ENCODE measurements around the gene KRT75.
"Not testable (repeated sequence)": the region's sequence is repeated elsewhere in the genome, so short reads cannot be mapped to it uniquely, and the experiment has no call there.

KRT75 gene

GRCh38 chr12:52411815-52412214 lies 22.4 kb downstream of the KRT75 start:
- POLR2A ChIA-PET, result interaction anchor here (0.5 kb wide), 1 partner anchor 455 kb away, joined by 5 read pairs; no protein-coding TSS in a partner anchor
- H3K36me3 ChIP-seq (ENCODE audit: control insufficient read depth in 2 of 2, insufficient read depth in 1 of 2, low read length in 2 of 2), result no peaks in the 10 kb centered on the region
- no peak for TF ChIP-seq SP2 (tag by site-specific recombination; IDR thresholded peaks at IDR 0.05)
- TF ChIP-seq ZNF776 (tag by site-specific recombination; IDR thresholded peaks at IDR 0.05; ENCODE audit: borderline replicate concordance), result no peak
- no peak for TF ChIP-seq EGR2 (tag by site-specific recombination; IDR thresholded peaks at IDR 0.05; ENCODE audit: low read depth)
- TF ChIP-seq ZSCAN30 (tag by site-specific recombination; IDR thresholded peaks at IDR 0.05), result no peak
- no peak for TF ChIP-seq ZNF658 (tag by site-specific recombination; IDR thresholded peaks at IDR 0.05)
- no peak for TF ChIP-seq ZNF664 (tag by site-specific recombination; IDR thresholded peaks at IDR 0.05)
- no peak for TF ChIP-seq ZNF354C (tag by site-specific recombination; IDR thresholded peaks at IDR 0.05; ENCODE audit: borderline replicate concordance, low read depth)
- no peak for TF ChIP-seq ZNF670 (tag by site-specific recombination; IDR thresholded peaks at IDR 0.05; ENCODE audit: low read depth)
- peak; percentile 66 for TF ChIP-seq KLF1 (tag by site-specific recombination; IDR thresholded peaks at IDR 0.05)
- no peak for TF ChIP-seq ZBTB8A (tag by site-specific recombination; IDR thresholded peaks at IDR 0.05)
- peak; percentile 62; the same call in 1 of the 2 replicates for TF ChIP-seq KLF17 (tag by site-specific recombination; IDR thresholded peaks at IDR 0.05)
- H3K27ac ChIP-seq (ENCODE audit: extremely low read depth, low read depth, low read length), result no peak overlapping the region
- H3K4me3 ChIP-seq (ENCODE audit: low read depth, low read length), result no peak overlapping the region
- CTCF ChIA-PET, result interaction anchor here (1.3 to 2.3 kb wide), 3 partner anchors 13 to 31 kb away, joined by 4 to 7 read pairs (median 7); no protein-coding TSS in a partner anchor
- no peaks in the 10 kb centered on the region for H3K4me1 ChIP-seq (ENCODE audit: control insufficient read depth, insufficient read depth, low read length)
- no peaks in the 10 kb centered on the region for H3K9me3 ChIP-seq (ENCODE audit: control insufficient read depth, insufficient read depth, low read depth, low read length)

- CTCF ChIA-PET; H3K36me3 ChIP-seq (ENCODE audit: control insufficient read depth in 2 of 2, insufficient read depth in 1 of 2, low read length in 2 of 2); H3K4me3 ChIP-seq (ENCODE audit: low read depth, low read length); H3K4me1 ChIP-seq (ENCODE audit: control insufficient read depth, insufficient read depth, low read length); H3K9me3 ChIP-seq (ENCODE audit: control insufficient read depth, insufficient read depth, low read depth, low read length); H3K27ac ChIP-seq (ENCODE audit: extremely low read depth, low read depth, low read length); POLR2A ChIA-PET: not testable (repeated sequence)
- peak; percentile 45 for TF ChIP-seq ZFHX2 (tag by site-specific recombination; conservative IDR thresholded peaks at IDR 0.05)
Observed at GRCh38 chr12:52410589-52411248, 23.5 kb downstream of the KRT75 start.

GRCh38 chr12:52407918-52408317 lies 26.3 kb downstream of the KRT75 start:
- H3K4me3 ChIP-seq (ENCODE audit: low read depth, low read length), result no peak overlapping the region
- ChIA-PET CTCF (interaction anchor here (0.5 to 1.0 kb wide), 5 partner anchors 45 to 580 kb away, joined by 3 to 5 read pairs (median 3); no protein-coding TSS in a partner anchor), POLR2A (no interaction called here)
- TF ChIP-seq ZNF416 (tag by site-specific recombination; IDR thresholded peaks at IDR 0.05) (no peak), ZNF18 (tag by site-specific recombination; IDR thresholded peaks at IDR 0.05) (no peak), ZFP41 (tag by site-specific recombination; IDR thresholded peaks at IDR 0.05; ENCODE audit: borderline replicate concordance) (no peak), ZNF530 (tag by site-specific recombination; IDR thresholded peaks at IDR 0.05; ENCODE audit: low read depth) (no peak), ZNF660 (tag by site-specific recombination; IDR thresholded peaks at IDR 0.05) (no peak), ZNF707 (tag by site-specific recombination; IDR thresholded peaks at IDR 0.05) (no peak), SETDB1 (IDR thresholded peaks at IDR 0.05; ENCODE audit: insufficient read length, low read length) (no peak), ZNF513 (tag by site-specific recombination; IDR thresholded peaks at IDR 0.05) (no peak), PRDM1 (tag by site-specific recombination; IDR thresholded peaks at IDR 0.05) (no peak), REST (tag by site-specific recombination; IDR thresholded peaks at IDR 0.05) (no peak), ZNF664 (tag by site-specific recombination; IDR thresholded peaks at IDR 0.05) (no peak), ZNF133 (tag by site-specific recombination; IDR thresholded peaks at IDR 0.05) (no peak), ZFP69B (tag by site-specific recombination; IDR thresholded peaks at IDR 0.05) (no peak)

More at GRCh38 chr12:52407918-52408317, 26.3 kb downstream of the KRT75 start:
- Histone ChIP-seq H3K4me1 (ENCODE audit: control insufficient read depth, insufficient read depth, low read length) (no peaks in the 10 kb centered on the region), H3K36me3 (ENCODE audit: control insufficient read depth in 2 of 2, insufficient read depth in 1 of 2, low read length in 2 of 2) (no peaks in the 10 kb centered on the region), H3K27ac (ENCODE audit: extremely low read depth, low read depth, low read length) (no peak overlapping the region), H3K9me3 (ENCODE audit: control insufficient read depth, insufficient read depth, low read depth, low read length) (no peaks in the 10 kb centered on the region)

Measured in HEK293 (cell line).